HG02571 (cell line): ENCODE results near the gene KIF23.

Experiments
- ATAC-seq: cut with Tn5 transposase; IDR thresholded peaks from one replicate; pipeline ENCODE4 v1.9.1; 2021; ENCODE audit warnings: mild to moderate bottlenecking, moderate library complexity; ENCODE audit not compliant: unreplicated experiment

KIF23 gene

GRCh38 chr15:69486481-69487110 is 72.4 kb downstream of the KIF23 start:
- ATAC-seq = no peak

- no peak for ATAC-seq
These were observed 75.0 kb downstream of the KIF23 start for GRCh38 chr15:69489073-69489571.

- no peak for ATAC-seq
These were observed 76.3 kb downstream of the KIF23 start for GRCh38 chr15:69490356-69491037.

- ATAC-seq = no peak
These were observed 76.9 kb downstream of the KIF23 start for GRCh38 chr15:69491038-69491505.

- ATAC-seq = no peak
These were observed 79.3 kb downstream of the KIF23 start for GRCh38 chr15:69493406-69493805.

GRCh38 chr15:69496001-69496400 is 81.9 kb downstream of the KIF23 start:
- no peak for ATAC-seq

- no peak for ATAC-seq
These were observed 82.9 kb downstream of the KIF23 start for GRCh38 chr15:69497076-69497475.

- ATAC-seq = no peak
These were observed 83.5 kb downstream of the KIF23 start for GRCh38 chr15:69497667-69498066.
